HEK293 (cell line): ENCODE results near the gene SPA17.
A peak's percentile ranks its signal among the peaks of the same experiment; 100 is the strongest.

Source experiments
- CTCF ChIA-PET: fragments of 350-600 bp; formaldehyde crosslinking; extraction: SDS; loops from one replicate; lab custom pipeline; 2021; ENCODE audit warnings: antibody characterized with exemption; lab: Yijun Ruan, JAX
- POLR2A ChIA-PET: fragments of 300-600 bp; formaldehyde crosslinking; extraction: SDS; loops from one replicate; lab custom pipeline; 2020; ENCODE audit warnings: antibody characterized with exemption, inconsistent platforms; lab: Yijun Ruan, JAX
- H3K27ac ChIP-seq: fragments of 200-500 bp; sonication (Bioruptor generic); 2 replicates; pipeline ENCODE4 v1.5.1; 2014; ENCODE audit warnings: low read depth, low read length, control low read depth, inconsistent platforms; ENCODE audit errors: extremely low read depth
- H3K36me3 ChIP-seq, 2 experiments: fragments of 200-500 bp in 1 of 2; sonication (Bioruptor generic) in 1 of 2; 1 replicate in 1 of 2; 2 replicates in 1 of 2; pipeline ENCODE4 v1.5.1; 2014 to 2017; ENCODE audit warnings: inconsistent platforms in 2 of 2, low read length in 2 of 2; ENCODE audit not compliant: control insufficient read depth in 2 of 2, insufficient read depth in 1 of 2
- H3K4me1 ChIP-seq: fragments of 200-500 bp; sonication (Bioruptor generic); 2 replicates; pipeline ENCODE4 v1.5.1; 2014; ENCODE audit warnings: mild to moderate bottlenecking, low read length, inconsistent platforms; ENCODE audit not compliant: control insufficient read depth, insufficient read depth
- H3K4me3 ChIP-seq: 2 replicates; pipeline ENCODE4 v1.5.1; 2011; ENCODE audit warnings: low read depth, mild to moderate bottlenecking, control low read depth, low read length, moderate library complexity
- H3K9me3 ChIP-seq: fragments of 200-500 bp; sonication (Bioruptor generic); 2 replicates; pipeline ENCODE4 v1.5.1; 2014; ENCODE audit warnings: low read depth, low read length, inconsistent platforms; ENCODE audit not compliant: control insufficient read depth, insufficient read depth
- EGR2 ChIP-seq: fragments of 450-650 bp; formaldehyde crosslinking; IDR thresholded peaks from 2 replicates; pipeline ENCODE4 v1.5.1; 2016; ENCODE audit warnings: low read depth, missing biosample characterization, missing genetic modification characterization
- GLIS2 ChIP-seq: fragments of 450-650 bp; formaldehyde crosslinking; IDR thresholded peaks from 2 replicates; pipeline ENCODE4 v1.5.1; 2016; ENCODE audit warnings: missing biosample characterization, missing genetic modification characterization
- KLF8 ChIP-seq: fragments of 450-650 bp; formaldehyde crosslinking; IDR thresholded peaks from 2 replicates; pipeline ENCODE4 v1.5.1; 2016; ENCODE audit warnings: missing biosample characterization, missing genetic modification characterization
- SCRT1 ChIP-seq: fragments of 450-650 bp; formaldehyde crosslinking; IDR thresholded peaks from 2 replicates; pipeline ENCODE4 v1.5.1; 2016; ENCODE audit warnings: missing biosample characterization, missing genetic modification characterization, borderline replicate concordance
- SP2 ChIP-seq: fragments of 450-650 bp; formaldehyde crosslinking; IDR thresholded peaks from 2 replicates; pipeline ENCODE4 v1.5.1; 2016; ENCODE audit warnings: missing biosample characterization, missing genetic modification characterization
- ZBTB17 ChIP-seq: fragments of 450-650 bp; formaldehyde crosslinking; IDR thresholded peaks from 2 replicates; pipeline ENCODE4 v1.5.1; 2016; ENCODE audit warnings: missing biosample characterization, missing genetic modification characterization
- ZFHX2 ChIP-seq: fragments of 450-650 bp; formaldehyde crosslinking; conservative IDR thresholded peaks from 2 replicates; pipeline ENCODE4 v1.5.1; 2016; ENCODE audit warnings: missing biosample characterization, missing genetic modification characterization
- ZIC2 ChIP-seq: fragments of 450-650 bp; formaldehyde crosslinking; IDR thresholded peaks from 2 replicates; pipeline ENCODE4 v1.5.1; 2016; ENCODE audit warnings: missing biosample characterization, missing genetic modification characterization
- ZNF10 ChIP-seq: fragments of 450-650 bp; formaldehyde crosslinking; IDR thresholded peaks from 2 replicates; pipeline ENCODE4 v1.5.1; 2017; ENCODE audit warnings: missing biosample characterization, missing genetic modification characterization
- ZNF114 ChIP-seq: fragments of 450-650 bp; formaldehyde crosslinking; IDR thresholded peaks from 2 replicates; pipeline ENCODE4 v1.5.0; 2017; ENCODE audit warnings: missing biosample characterization, missing genetic modification characterization
- ZNF335 ChIP-seq: fragments of 450-650 bp; formaldehyde crosslinking; conservative IDR thresholded peaks from 2 replicates; pipeline ENCODE4 v1.5.1; 2016; ENCODE audit warnings: missing biosample characterization, missing genetic modification characterization
- ZNF341 ChIP-seq: fragments of 450-650 bp; formaldehyde crosslinking; IDR thresholded peaks from 2 replicates; pipeline ENCODE4; 2016; ENCODE audit warnings: low read depth, missing biosample characterization, missing genetic modification characterization
- ZNF366 ChIP-seq: fragments of 450-650 bp; formaldehyde crosslinking; conservative IDR thresholded peaks from 2 replicates; pipeline ENCODE4 v1.5.1; 2016; ENCODE audit warnings: missing biosample characterization, missing genetic modification characterization
- ZNF416 ChIP-seq: fragments of 450-650 bp; formaldehyde crosslinking; IDR thresholded peaks from 2 replicates; pipeline ENCODE4 v1.5.1; 2016; ENCODE audit warnings: missing biosample characterization, missing genetic modification characterization
- ZNF610 ChIP-seq: fragments of 450-650 bp; formaldehyde crosslinking; IDR thresholded peaks from 2 replicates; pipeline ENCODE4 v1.5.1; 2016; ENCODE audit warnings: missing biosample characterization, missing genetic modification characterization, borderline replicate concordance
- ZNF621 ChIP-seq: fragments of 450-650 bp; formaldehyde crosslinking; IDR thresholded peaks from 2 replicates; pipeline ENCODE4 v1.5.1; 2017; ENCODE audit warnings: missing biosample characterization, missing genetic modification characterization
- ZNF623 ChIP-seq: fragments of 450-650 bp; formaldehyde crosslinking; IDR thresholded peaks from 2 replicates; pipeline ENCODE4 v1.5.1; 2016; ENCODE audit warnings: missing biosample characterization, missing genetic modification characterization
- ZNF664 ChIP-seq: fragments of 450-650 bp; formaldehyde crosslinking; IDR thresholded peaks from 2 replicates; pipeline ENCODE4 v1.5.1; 2016; ENCODE audit warnings: missing biosample characterization, missing genetic modification characterization
- TF ChIP-seq, protein P1 (sequence below): fragments of 450-650 bp; formaldehyde crosslinking; IDR thresholded peaks from 2 replicates; pipeline ENCODE4 v1.5.1; 2017; ENCODE audit warnings: missing biosample characterization, mild to moderate bottlenecking, missing genetic modification characterization, moderate library complexity
- TF ChIP-seq, protein P2 (sequence below): fragments of 450-650 bp; formaldehyde crosslinking; IDR thresholded peaks from 2 replicates; pipeline ENCODE4 v1.5.1; 2016; ENCODE audit warnings: missing biosample characterization, missing genetic modification characterization

Gene SPA17

GRCh38 chr11:124740277-124740882, 66.7 kb downstream of the SPA17 start (continued):
- TF ChIP-seq ZNF623, result no peak
- peak; percentile 87 for TF ChIP-seq ZBTB17 (tag by site-specific recombination)
- TF ChIP-seq EGR2 (tag by site-specific recombination), result peak; percentile 68
- peak; percentile 89 for TF ChIP-seq ZNF335
- TF ChIP-seq ZNF341 (tag by site-specific recombination), result peak; percentile 28; the same call in 1 of the 2 replicates
- TF ChIP-seq ZNF610 (tag by site-specific recombination), result no peak
- TF ChIP-seq ZFHX2 (tag by site-specific recombination), result peak; percentile 76
- TF ChIP-seq ZNF621 (tag by site-specific recombination), result no peak
- peak; percentile 33; the same call in 1 of the 2 replicates for TF ChIP-seq SP2 (tag by site-specific recombination)
- TF ChIP-seq, protein P1, sequence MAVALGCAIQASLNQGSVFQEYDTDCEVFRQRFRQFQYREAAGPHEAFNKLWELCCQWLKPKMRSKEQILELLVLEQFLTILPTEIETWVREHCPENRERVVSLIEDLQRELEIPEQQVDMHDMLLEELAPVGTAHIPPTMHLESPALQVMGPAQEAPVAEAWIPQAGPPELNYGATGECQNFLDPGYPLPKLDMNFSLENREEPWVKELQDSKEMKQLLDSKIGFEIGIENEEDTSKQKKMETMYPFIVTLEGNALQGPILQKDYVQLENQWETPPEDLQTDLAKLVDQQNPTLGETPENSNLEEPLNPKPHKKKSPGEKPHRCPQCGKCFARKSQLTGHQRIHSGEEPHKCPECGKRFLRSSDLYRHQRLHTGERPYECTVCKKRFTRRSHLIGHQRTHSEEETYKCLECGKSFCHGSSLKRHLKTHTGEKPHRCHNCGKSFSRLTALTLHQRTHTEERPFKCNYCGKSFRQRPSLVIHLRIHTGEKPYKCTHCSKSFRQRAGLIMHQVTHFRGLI, result 0 out of 2 replicates have a peak, but pooled peaks have one; percentile 28
- TF ChIP-seq, protein P2, sequence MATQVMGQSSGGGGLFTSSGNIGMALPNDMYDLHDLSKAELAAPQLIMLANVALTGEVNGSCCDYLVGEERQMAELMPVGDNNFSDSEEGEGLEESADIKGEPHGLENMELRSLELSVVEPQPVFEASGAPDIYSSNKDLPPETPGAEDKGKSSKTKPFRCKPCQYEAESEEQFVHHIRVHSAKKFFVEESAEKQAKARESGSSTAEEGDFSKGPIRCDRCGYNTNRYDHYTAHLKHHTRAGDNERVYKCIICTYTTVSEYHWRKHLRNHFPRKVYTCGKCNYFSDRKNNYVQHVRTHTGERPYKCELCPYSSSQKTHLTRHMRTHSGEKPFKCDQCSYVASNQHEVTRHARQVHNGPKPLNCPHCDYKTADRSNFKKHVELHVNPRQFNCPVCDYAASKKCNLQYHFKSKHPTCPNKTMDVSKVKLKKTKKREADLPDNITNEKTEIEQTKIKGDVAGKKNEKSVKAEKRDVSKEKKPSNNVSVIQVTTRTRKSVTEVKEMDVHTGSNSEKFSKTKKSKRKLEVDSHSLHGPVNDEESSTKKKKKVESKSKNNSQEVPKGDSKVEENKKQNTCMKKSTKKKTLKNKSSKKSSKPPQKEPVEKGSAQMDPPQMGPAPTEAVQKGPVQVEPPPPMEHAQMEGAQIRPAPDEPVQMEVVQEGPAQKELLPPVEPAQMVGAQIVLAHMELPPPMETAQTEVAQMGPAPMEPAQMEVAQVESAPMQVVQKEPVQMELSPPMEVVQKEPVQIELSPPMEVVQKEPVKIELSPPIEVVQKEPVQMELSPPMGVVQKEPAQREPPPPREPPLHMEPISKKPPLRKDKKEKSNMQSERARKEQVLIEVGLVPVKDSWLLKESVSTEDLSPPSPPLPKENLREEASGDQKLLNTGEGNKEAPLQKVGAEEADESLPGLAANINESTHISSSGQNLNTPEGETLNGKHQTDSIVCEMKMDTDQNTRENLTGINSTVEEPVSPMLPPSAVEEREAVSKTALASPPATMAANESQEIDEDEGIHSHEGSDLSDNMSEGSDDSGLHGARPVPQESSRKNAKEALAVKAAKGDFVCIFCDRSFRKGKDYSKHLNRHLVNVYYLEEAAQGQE, result 0 out of 2 replicates have a peak, but pooled peaks have one; percentile 9
- 0 out of 2 replicates have a peak, but pooled peaks have one; percentile 18 for TF ChIP-seq ZIC2
- no peak for TF ChIP-seq ZNF416 (tag by site-specific recombination)
- TF ChIP-seq KLF8, result peak; percentile 32; the same call in 1 of the 2 replicates
- no peak for TF ChIP-seq ZNF114 (tag by site-specific recombination)
- no peak for TF ChIP-seq SCRT1
- 0 out of 2 replicates have a peak, but pooled peaks have one; percentile 50 for TF ChIP-seq GLIS2 (tag by site-specific recombination)
- TF ChIP-seq ZNF366 (tag by site-specific recombination), result peak; percentile 59

- CTCF ChIA-PET, result interaction anchor here (0.7 to 3.0 kb wide), 5 partner anchors 13 to 134 kb away, joined by 3 to 13 read pairs (median 3); no protein-coding TSS in a partner anchor
- no peak overlapping the region for H3K4me3 ChIP-seq
- H3K4me1 ChIP-seq, result no peaks in the 10 kb centered on the region; the same call in 1 of the 2 replicates
- TF ChIP-seq ZNF664 (tag by site-specific recombination) (peak; percentile 73), ZNF10 (tag by site-specific recombination) (no peak)
- TF ChIP-seq, all 188 proteins: peak for 1
- no peaks in the 10 kb centered on the region for H3K36me3 ChIP-seq
- H3K9me3 ChIP-seq, result no peaks in the 10 kb centered on the region
- POLR2A ChIA-PET, result no interaction called here
- H3K27ac ChIP-seq, result no peak overlapping the region
Observed at GRCh38 chr11:124742555-124742954, 68.9 kb downstream of the SPA17 start.

DNA sequence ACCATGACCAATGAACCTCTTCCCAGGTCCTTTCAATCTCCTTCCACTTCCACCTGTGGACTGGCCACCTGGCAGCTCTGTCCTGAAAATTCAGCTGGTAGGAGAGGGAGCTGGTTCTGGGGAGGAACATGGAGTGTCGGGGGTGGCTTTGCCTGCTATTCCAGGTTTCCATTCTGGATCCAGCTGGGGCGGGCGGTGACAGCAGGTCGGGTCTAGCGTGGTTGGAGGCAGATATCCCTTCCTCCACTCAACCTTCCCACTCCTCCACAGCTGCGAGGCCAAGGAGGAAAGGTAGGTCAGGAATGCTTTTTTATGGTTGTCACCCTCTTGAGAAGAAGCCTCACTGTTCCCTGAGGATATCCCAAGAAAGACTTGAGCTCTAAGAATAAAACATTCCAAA, 69.3 kb downstream of the SPA17 start:
- Histone ChIP-seq H3K36me3 (no peaks in the 10 kb centered on the region), H3K9me3 (no peaks in the 10 kb centered on the region), H3K27ac (no peak overlapping the region), H3K4me1 (no peaks in the 10 kb centered on the region; the same call in 1 of the 2 replicates), H3K4me3 (no peak overlapping the region)
- TF ChIP-seq EGR2 (tag by site-specific recombination), result peak; percentile 29; the same call in 1 of the 2 replicates
- TF ChIP-seq ZFHX2 (tag by site-specific recombination), result no peak
- CTCF ChIA-PET, result interaction anchor here (0.7 to 3.0 kb wide), 5 partner anchors 13 to 133 kb away, joined by 3 to 13 read pairs (median 3); no protein-coding TSS in a partner anchor
- POLR2A ChIA-PET, result interaction anchor here (1.5 kb wide), 1 partner anchor 10 kb away, joined by 9 read pairs; the partner anchor contains the start of gene VSIG2
